ENCODE results near the gene SLC6A8.
"Not testable (repeated sequence)": the region's sequence is repeated elsewhere in the genome, so short reads cannot be mapped to it uniquely, and the experiment has no call there.

The SLC6A8 gene

DNA sequence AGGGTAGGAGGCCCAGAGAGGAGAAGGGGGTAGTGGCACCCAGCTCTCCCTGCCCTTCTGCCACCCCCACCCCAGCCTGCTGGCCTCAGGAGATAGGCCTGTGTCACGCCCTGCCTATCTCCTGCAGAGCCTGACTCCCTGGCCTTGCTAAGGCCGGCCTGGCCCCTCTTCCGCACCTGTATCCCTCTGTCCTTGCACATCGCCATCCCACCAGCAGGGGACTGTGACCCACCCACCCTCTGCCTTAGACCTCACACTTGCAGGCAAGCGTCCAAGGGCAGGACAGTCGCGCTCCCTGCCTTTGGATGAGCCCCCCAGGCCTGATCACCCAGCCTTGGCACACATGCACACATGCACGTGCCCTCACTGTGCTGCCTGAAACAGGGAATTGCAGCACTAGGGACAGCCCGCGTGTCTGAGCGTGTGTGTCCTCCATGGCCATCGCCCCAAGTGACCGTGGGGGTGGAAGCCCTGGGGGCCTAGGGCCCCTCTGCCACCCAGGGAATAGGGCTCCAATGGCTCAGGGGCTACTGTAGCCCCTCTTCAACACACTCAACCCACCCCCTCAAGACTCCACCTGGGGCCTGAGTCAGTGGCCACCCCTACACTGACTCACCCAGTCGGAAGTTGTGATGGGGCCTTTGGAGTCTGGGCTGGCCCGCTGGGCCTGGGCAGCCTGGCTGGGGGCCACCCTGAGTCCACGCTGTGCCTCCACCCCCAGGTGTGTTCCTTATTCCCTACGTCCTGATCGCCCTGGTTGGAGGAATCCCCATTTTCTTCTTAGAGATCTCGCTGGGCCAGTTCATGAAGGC lies 2.1 kb downstream of the SLC6A8 start:
- in situ Hi-C loops (cut with MboI; ENCODE audit: low sequenced_read_pairs): no loop called here

DNA sequence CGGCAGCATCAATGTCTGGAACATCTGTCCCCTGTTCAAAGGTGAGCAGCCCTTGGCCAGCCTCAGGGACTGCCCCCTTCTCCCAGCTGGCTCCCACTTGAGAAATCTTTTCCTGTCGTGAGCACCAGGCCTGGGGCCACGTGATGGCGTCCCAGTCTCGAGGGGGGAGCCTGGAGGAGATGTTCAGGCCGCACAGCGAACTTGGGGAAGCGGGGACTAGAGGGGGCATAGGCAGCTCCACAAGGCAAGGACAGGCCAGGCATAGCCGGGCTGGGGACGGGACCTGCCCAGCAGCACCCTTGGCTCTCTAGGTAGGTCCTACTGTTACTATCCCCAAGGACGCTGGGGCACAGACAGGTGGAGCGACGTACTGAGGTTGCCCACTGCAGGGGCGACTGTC lies 2.7 kb downstream of the SLC6A8 start:
- in situ Hi-C loops (cut with MboI; ENCODE audit: low sequenced_read_pairs): no loop called here

DNA sequence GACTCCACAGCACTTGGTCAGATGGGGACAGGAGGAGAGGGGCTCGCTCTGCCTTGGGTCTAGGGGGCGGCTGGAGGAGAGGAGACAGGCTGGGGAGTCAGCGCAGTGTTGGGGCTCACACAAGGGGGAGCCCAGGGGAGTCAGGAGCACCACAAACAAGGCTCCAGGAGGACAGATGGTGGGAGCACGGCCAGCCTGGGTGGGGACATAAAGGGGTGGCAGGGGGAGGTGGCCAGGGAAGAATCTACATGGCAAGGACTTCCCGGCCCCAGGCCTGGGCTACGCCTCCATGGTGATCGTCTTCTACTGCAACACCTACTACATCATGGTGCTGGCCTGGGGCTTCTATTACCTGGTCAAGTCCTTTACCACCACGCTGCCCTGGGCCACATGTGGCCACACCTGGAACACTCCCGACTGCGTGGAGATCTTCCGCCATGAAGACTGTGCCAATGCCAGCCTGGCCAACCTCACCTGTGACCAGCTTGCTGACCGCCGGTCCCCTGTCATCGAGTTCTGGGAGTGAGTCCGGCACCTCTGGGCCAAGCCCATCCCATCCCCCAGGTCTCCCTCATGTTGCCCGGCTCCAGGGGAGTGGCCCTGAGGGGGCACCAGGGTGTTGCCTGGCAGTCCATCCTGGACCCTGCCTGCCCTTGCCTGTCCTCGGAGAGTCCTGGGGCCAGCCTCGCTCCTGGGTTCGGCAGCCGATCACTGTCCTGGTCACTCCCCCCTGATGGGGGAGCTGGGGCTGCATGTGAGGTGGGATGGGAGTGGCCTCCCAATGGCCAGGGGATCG lies 3.5 kb downstream of the SLC6A8 start:
- in situ Hi-C loops (cut with MboI; ENCODE audit: low sequenced_read_pairs): not testable (repeated sequence)

DNA sequence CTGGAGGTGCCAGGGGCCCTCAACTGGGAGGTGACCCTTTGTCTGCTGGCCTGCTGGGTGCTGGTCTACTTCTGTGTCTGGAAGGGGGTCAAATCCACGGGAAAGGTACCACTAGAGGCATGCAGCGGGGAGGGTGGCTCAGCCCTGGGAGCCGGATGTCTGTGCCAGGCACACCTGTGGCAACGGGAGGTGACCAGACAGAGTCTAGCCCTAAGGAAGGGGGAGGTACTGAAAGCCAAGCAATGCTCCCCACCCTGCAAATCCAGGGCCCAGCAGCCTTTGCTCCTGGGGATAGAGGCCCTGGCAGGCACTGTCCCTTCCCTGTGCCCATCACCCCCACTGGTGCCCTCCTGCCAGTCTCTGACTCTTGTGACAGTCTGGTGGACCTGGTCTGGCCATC lies 4.3 kb downstream of the SLC6A8 start:
- in situ Hi-C loops (cut with MboI; ENCODE audit: low sequenced_read_pairs): no loop called here

DNA sequence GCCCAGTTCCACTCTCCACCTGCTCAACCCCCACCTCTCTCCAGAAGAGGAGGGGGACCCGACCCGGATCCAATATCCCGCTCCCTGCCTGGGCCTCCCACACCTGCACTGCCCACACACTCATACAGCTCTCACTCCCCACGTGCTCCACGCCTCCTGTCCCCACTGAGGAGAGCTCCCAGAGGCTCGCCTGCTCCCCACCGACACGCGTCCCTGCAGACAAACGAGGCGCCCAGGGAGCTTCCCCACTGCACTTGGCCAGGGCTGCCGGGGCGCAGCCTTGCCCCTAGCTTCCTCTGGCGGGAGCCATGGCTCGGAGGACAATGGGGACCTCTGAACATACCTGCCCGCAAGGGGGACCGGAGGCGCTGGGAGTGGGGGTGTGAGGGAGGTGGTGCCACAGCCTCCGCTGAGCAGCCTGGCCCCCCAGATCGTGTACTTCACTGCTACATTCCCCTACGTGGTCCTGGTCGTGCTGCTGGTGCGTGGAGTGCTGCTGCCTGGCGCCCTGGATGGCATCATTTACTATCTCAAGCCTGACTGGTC lies 5.0 kb downstream of the SLC6A8 start:
- in situ Hi-C loops (cut with MboI; ENCODE audit: low sequenced_read_pairs): no loop called here

DNA sequence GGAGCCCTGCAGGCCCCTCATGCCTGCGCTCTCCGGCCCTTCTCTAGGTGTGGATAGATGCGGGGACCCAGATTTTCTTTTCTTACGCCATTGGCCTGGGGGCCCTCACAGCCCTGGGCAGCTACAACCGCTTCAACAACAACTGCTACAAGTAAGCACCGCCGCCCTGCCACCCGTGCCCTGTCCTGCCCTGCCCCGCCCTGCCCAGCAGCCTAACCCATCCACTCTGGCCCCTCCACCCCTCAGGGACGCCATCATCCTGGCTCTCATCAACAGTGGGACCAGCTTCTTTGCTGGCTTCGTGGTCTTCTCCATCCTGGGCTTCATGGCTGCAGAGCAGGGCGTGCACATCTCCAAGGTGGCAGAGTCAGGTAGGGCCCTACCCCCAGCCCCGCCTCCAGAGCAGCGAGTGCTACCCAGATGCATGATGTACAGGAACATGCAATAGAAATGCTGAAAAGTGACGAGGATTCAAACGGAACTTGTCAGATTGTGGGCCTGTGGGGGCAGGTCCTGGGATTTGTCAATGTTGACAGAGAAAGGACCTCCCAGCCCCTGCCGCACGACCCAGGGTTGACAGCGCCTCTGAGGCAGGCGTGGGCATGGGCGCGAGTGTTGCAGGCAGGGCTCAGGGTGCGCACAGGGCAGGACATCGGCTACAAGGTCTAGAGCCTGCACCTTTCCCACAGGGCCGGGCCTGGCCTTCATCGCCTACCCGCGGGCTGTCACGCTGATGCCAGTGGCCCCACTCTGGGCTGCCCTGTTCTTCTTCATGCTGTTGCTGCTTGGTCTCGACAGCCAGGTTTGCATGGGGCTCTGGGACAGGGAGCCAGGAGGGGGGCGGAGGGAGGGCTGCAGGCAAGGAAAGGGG lies 5.7 kb downstream of the SLC6A8 start:
- in situ Hi-C loops (cut with MboI; ENCODE audit: low sequenced_read_pairs): no loop called here

DNA sequence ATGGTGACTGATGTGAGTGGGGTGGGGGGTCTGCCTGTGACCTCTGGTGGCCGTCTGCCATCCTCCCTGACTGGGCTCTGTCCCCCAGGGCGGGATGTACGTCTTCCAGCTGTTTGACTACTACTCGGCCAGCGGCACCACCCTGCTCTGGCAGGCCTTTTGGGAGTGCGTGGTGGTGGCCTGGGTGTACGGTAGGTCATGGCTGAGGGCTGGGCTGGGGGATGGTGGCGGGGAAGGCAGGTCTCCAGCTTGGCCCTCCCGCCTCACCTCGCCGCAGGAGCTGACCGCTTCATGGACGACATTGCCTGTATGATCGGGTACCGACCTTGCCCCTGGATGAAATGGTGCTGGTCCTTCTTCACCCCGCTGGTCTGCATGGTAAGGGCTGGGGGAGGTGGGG lies 6.5 kb downstream of the SLC6A8 start:
- in situ Hi-C loops (cut with MboI; ENCODE audit: low sequenced_read_pairs): not testable (repeated sequence)

DNA sequence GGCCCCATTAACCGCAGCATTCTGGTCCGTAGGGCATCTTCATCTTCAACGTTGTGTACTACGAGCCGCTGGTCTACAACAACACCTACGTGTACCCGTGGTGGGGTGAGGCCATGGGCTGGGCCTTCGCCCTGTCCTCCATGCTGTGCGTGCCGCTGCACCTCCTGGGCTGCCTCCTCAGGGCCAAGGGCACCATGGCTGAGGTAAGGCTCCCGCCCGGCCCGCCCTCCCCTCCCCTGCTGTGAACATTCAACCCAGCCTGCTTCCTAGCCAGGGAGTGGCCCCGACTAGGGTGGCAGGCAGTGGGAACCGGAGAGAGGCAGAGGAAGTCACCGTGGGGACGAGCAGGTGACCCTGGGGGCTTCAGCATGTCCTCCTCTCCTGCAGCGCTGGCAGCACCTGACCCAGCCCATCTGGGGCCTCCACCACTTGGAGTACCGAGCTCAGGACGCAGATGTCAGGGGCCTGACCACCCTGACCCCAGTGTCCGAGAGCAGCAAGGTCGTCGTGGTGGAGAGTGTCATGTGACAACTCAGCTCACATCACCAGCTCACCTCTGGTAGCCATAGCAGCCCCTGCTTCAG lies 7.1 kb downstream of the SLC6A8 start:
- in situ Hi-C loops (cut with MboI; ENCODE audit: low sequenced_read_pairs): no loop called here

DNA sequence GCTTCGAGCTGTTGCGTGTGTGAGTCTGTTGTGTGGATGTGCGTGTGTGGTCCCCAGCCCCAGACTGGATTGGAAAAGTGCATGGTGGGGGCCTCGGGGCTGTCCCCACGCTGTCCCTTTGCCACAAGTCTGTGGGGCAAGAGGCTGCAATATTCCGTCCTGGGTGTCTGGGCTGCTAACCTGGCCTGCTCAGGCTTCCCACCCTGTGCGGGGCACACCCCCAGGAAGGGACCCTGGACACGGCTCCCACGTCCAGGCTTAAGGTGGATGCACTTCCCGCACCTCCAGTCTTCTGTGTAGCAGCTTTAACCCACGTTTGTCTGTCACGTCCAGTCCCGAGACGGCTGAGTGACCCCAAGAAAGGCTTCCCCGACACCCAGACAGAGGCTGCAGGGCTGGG lies 8.4 kb downstream of the SLC6A8 start:
- in situ Hi-C loops (cut with MboI; ENCODE audit: low sequenced_read_pairs): no loop called here

DNA sequence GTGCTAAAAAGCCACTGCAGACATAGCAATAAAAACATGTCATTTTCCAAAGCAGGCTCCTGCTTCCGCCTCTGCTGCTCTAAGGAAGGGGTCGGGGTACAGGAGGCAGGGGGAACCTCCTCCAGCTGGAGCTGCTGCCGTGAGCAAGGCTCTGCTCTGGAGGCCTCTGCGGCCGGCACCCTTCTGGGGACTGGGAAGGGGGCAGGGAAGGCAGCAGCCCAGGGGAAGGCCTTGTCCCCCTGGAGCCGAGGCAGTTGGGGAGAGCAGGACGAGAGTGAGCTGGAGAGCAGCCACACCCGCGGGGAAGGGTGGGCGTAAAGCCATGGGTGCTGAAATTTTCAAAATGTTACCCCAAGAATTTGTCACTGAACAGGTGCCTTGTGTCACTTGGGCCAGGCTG lies 8.8 kb downstream of the SLC6A8 start:
- in situ Hi-C loops (cut with MboI; ENCODE audit: low sequenced_read_pairs): not testable (repeated sequence)

DNA sequence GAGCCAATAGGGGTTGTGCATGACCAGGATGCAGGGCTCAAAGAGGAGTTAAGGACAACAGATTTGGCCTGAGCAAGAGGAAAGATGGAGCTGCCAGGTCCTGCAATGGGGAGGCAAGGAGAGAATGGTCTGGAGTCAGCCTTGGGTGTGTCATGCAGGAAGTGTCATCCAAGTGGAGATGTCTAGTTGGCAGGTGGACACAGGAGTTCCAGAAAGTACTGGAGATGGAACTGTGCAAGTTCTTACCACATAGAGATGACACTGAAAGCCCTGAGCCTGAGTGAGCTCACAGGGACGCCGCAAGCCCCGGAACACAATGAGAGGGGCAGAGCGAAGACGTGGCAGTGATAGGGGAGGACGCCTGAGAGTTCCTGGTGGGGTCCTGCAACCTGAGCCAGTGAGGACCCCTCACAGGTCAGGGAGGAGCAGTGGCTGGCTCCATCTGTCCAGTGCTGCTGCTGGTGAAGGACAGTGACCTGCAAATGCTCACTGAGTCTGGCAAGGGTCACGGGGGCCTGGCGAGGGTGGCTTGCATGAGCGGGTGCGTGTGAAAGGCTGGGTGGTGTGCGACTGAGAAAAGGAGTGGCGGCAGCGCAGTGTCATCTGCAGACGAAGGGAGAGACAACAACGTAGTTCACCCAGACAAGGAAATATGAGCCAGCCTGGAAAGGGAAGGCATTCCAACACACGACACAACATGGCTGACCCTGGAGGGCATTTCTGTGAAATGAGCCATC lies 9.4 kb downstream of the SLC6A8 start:
- in situ Hi-C loops (cut with MboI; ENCODE audit: low sequenced_read_pairs): not testable (repeated sequence)

DNA sequence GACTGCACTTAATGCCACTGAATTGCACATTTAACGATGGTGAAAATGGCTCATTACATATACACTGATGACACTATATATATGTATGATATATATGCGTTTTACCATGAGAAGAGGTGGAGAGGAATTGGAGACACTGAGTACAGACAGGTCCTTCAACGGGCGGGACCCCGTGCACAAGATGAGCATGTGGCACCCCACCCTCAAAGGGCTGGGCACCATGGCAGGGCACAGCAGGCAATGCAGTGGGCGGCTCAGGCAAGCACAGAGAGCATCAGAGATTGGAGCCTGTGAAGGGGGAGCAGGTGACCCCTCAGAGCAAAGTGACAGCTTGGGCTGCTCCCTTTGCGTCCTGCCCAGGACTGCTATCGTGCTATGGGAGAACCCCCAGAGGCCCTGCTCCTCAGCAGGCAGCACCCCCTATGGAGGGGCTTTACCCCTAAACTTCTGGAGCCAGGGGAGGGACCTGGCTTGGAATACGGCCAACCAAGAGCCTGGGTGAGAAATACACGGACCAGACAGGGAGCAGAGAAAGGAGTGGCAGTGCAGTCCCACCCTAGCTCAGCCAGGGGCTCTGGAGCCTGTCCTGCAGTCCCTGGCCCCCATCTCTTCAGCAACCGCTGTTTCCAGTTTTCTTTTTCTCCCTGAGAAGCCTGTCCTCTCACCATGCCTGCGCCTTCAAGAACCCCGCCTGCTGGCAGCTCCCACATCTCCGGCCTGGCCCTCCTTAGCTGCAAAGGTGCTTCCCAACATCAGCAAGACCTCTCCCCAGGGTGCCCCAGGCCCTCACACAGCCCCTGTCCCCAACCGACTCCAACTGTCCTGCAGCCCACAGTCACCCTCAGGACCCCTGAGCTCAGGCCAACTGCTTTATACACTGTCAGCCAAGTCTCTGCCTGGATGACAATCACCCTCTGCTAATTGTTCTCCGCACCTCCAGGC lies 10.5 kb downstream of the SLC6A8 start:
- in situ Hi-C loops (cut with MboI; ENCODE audit: low sequenced_read_pairs): no loop called here

DNA sequence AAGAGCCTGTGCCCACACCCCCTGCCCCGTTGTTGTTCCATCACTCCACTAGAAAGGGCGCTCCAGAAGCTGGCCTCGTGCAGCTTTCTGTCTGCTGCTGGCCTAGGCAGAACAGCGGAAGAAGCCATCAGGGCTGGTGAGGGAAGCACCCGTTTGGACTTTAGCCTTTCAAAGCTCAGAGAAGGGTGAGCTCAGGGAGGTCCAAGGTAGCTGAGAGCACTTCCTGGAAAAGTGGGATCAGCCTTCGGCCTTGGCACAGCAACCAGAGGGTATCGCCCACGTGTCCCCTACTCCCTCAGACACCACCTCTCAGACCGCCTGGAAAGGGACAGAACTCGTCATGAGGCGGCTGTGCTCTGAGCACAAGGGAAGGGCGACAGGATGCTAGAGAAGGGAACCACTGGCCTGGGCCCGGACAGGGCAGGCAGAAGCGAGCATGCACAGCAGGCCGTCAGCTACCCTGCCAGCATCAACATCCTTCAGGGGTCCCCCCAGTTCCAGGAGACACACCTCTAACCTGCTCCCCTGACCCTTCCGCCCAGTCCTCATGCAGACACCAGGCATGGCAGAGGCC lies 11.6 kb downstream of the SLC6A8 start:
- in situ Hi-C loops (cut with MboI; ENCODE audit: low sequenced_read_pairs): not testable (repeated sequence)

DNA sequence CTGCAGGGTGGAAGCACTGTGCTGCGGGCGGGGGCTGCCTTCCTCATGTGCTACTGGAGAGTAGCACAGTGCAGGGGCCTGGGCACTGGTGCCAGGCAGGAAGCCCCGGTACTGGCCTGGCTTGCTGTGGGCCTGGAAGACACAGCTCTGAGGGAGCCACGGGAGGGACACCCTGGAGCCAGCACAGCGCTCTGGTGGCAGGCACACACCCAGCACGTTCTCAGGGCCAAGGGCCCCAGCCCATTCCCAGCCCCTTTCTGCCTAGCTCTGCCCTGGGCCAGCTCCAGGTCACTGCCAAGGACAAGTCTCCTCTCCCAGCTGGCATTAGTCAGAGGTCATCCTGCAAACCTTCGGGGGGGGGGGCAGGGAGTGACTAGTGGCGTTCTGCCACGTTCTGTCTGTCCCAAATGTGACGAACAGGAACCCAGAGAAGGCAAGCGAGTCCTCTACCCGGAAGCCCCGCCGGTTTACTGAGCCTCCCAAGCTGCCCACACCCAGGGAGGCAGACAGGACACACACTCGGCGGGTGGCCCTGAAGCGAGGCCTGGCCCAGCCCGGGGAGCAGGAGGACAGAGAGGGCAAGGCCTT lies 12.2 kb downstream of the SLC6A8 start:
- in situ Hi-C loops (cut with MboI; ENCODE audit: low sequenced_read_pairs): not testable (repeated sequence)

DNA sequence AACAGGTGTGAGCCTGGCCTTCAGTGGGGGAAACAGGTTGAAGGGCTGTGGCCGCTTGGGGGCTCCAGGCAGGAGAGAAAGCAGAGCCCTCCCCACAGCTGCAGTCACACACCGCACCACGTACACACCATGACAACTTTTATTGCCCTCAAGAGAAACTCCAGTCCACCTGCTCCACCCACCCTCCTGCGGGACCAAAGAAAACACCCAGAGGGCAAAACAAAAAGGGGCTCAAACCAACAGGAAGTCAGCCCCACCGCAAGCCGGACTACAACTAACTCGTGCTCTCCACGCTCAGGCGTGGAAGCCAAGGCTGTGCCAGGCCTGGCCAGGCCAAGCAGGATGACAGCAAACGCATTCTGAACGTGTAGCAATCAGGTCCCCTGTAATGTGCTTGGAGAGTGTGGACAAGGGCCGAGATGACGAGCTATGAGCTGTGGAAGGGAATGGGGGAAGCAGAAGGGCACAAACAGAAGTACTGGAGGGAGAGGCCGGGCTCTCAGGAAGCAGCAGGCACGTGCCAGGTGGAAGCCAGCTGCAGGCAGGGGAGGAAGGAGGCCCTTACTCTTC lies 12.7 kb downstream of the SLC6A8 start:
- in situ Hi-C loops (cut with MboI; ENCODE audit: low sequenced_read_pairs): no loop called here

DNA sequence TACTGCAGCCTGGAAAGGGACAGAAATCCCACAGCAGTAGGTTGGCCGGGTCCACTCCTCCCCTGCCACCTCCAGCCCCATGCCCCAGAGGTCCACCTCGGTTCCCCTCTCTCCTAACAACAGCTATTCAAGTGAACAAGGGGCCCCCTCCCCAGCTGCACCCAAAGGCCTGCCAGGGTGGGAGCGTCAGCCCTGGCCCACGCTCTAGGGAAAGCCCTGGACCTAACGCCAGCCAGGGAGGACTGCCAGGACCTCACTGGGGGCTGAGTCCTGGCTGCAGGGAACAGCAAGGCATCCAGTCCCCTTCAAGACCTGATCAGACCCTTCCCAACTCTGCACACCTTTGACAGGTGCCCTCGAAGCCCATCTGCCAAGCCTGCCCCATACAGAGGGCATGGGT lies 13.2 kb downstream of the SLC6A8 start:
- in situ Hi-C loops (cut with MboI; ENCODE audit: low sequenced_read_pairs): no loop called here

DNA sequence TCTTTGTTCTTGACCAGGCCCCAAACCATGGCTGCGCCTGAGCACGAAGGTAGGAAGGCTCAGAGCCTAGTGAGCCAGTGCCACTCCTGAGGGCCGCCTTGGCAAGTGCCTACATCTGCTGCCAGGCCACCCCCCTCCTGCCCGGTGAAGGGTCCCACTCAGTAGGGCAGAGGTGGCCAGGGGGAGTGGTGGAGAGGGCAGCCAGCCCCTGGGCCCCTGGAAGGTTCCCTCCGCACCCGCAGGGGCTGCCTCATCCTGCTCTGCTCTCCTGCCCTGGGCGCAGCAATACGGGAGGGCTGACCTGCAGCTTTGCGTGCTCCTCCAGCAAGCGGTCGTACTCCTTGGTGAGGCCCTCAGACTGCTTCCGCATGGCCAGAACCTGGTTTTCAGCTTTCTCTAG lies 14.0 kb downstream of the SLC6A8 start:
- in situ Hi-C loops (cut with MboI; ENCODE audit: low sequenced_read_pairs): no loop called here

All from HL-60/S4 (cell line).